IMR-90 (cell line): ENCODE measurements around the gene OR2K2. TPM values are rescaled to one million over a fixed set of nuclear protein-coding genes. Genes with fewer than 3 reads are reported as not detected.
A peak's percentile ranks its signal among the peaks of the same experiment; 100 is the strongest.

Source experiments
- ATAC-seq: fragments of 200-7000 bp; cut with Tn5 transposase; 2 replicates; pipeline ENCODE4 v1.9.1; 2020; ENCODE audit warnings: low read depth, mild to moderate bottlenecking, moderate library complexity
- BruUV-seq: library from RNA; stranded (reverse); fragments of 400-500 nt; replicated peaks from 2 replicates; lab custom pipeline; 2021; lab: Mats Ljungman, UMichigan
- CTCF ChIA-PET: fragments of 300-600 bp; formaldehyde crosslinking; extraction: SDS; loops from one replicate; lab custom pipeline; 2021; ENCODE audit warnings: antibody characterized with exemption; lab: Yijun Ruan, JAX
- POLR2A ChIA-PET: fragments of 300-600 bp; sonication (Branson Sonifier 250); formaldehyde crosslinking; loops from one replicate; lab custom pipeline; 2022; ENCODE audit warnings: antibody characterized with exemption; ENCODE audit not compliant: unreplicated experiment; lab: Charles Lee
- DNase-seq: peaks from one replicate; pipeline ENCODE4 v3.0.0; 2013
- H2AFZ ChIP-seq: replicated peaks from 2 replicates; pipeline ENCODE3; 2013; ENCODE audit warnings: low read length, mild to moderate bottlenecking; ENCODE audit not compliant: poor library complexity
- H2AK5ac ChIP-seq: 2 replicates; pipeline ENCODE4 v1.6.1; 2013; ENCODE audit warnings: low read depth, low read length, inconsistent platforms
- H2AK9ac ChIP-seq: replicated peaks from 2 replicates; pipeline ENCODE3; 2013; ENCODE audit warnings: mild to moderate bottlenecking, low read depth, low read length, moderate library complexity; ENCODE audit not compliant: poor library complexity
- H2BK120ac ChIP-seq: 2 replicates; pipeline ENCODE4 v1.6.1; 2013; ENCODE audit warnings: low read depth, low read length, inconsistent platforms
- H2BK15ac ChIP-seq: 3 replicates; pipeline ENCODE4 v1.6.1; 2013; ENCODE audit warnings: low read depth, low read length, inconsistent platforms
- H2BK20ac ChIP-seq: 2 replicates; pipeline ENCODE4 v1.6.1; 2013; ENCODE audit warnings: low read depth, mild to moderate bottlenecking, inconsistent platforms, low read length, moderate library complexity
- H2BK5ac ChIP-seq: 2 replicates; pipeline ENCODE4 v1.6.1; 2013; ENCODE audit warnings: mild to moderate bottlenecking, low read depth, low read length, inconsistent platforms; ENCODE audit not compliant: poor library complexity, severe bottlenecking
- H3K14ac ChIP-seq: replicated peaks from 2 replicates; pipeline ENCODE4 v1.6.1; 2013; ENCODE audit warnings: low read depth, low read length, inconsistent platforms
- H3K18ac ChIP-seq: 2 replicates; pipeline ENCODE4 v1.6.1; 2013; ENCODE audit warnings: low read depth, low read length, control low read depth
- H3K23ac ChIP-seq: 2 replicates; pipeline ENCODE4 v1.6.1; 2013; ENCODE audit warnings: low read depth, low read length, inconsistent platforms
- H3K27ac ChIP-seq: 2 replicates; pipeline ENCODE4 v1.5.1; 2013; ENCODE audit warnings: mild to moderate bottlenecking, control low read depth, low read length; ENCODE audit not compliant: insufficient read depth
- H3K27me3 ChIP-seq: 2 replicates; pipeline ENCODE4 v1.6.1; 2013; ENCODE audit warnings: low read length; ENCODE audit not compliant: control insufficient read depth, insufficient read depth
- H3K36me3 ChIP-seq: 2 replicates; pipeline ENCODE4 v1.6.1; 2013; ENCODE audit warnings: low read length, mixed read lengths; ENCODE audit not compliant: control insufficient read depth, insufficient read depth
- H3K4ac ChIP-seq: 2 replicates; pipeline ENCODE4 v1.6.1; 2013; ENCODE audit warnings: low read depth, low read length, inconsistent platforms
- H3K4me1 ChIP-seq: 2 replicates; pipeline ENCODE4 v1.6.1; 2013; ENCODE audit warnings: low read length, mixed read lengths; ENCODE audit not compliant: control insufficient read depth, insufficient read depth
- H3K4me2 ChIP-seq: 2 replicates; pipeline ENCODE4 v1.6.1; 2013; ENCODE audit warnings: low read depth, mild to moderate bottlenecking, control low read depth, low read length, moderate library complexity
- H3K4me3 ChIP-seq: 2 replicates; pipeline ENCODE4 v1.5.1; 2013; ENCODE audit warnings: low read depth, mild to moderate bottlenecking, control low read depth, low read length, moderate library complexity; ENCODE audit not compliant: insufficient read depth
- H3K56ac ChIP-seq: 2 replicates; pipeline ENCODE4 v1.6.1; 2013; ENCODE audit warnings: low read length, inconsistent platforms; ENCODE audit not compliant: insufficient read depth; ENCODE audit errors: extremely low read depth
- H3K79me1 ChIP-seq, 2 experiments: 2 replicates each; pipeline ENCODE4 v1.6.1; 2013; ENCODE audit warnings: low read length in 2 of 2, inconsistent platforms in 1 of 2, low read depth in 1 of 2
- H3K9ac ChIP-seq: 2 replicates; pipeline ENCODE4 v1.6.1; 2013; ENCODE audit warnings: low read depth, low read length, control low read depth
- H3K9me1 ChIP-seq: 2 replicates; pipeline ENCODE4 v1.6.1; 2013; ENCODE audit warnings: low read length, inconsistent platforms; ENCODE audit not compliant: insufficient read depth
- H3K9me3 ChIP-seq: 2 replicates; pipeline ENCODE4 v1.6.1; 2013; ENCODE audit warnings: low read length; ENCODE audit not compliant: control insufficient read depth, insufficient read depth
- H4K20me1 ChIP-seq: 2 replicates; pipeline ENCODE4 v1.6.1; 2013; ENCODE audit warnings: low read length, inconsistent platforms; ENCODE audit not compliant: insufficient read depth
- H4K5ac ChIP-seq: 2 replicates; pipeline ENCODE4 v1.6.1; 2013; ENCODE audit warnings: mild to moderate bottlenecking, low read depth, low read length, control low read depth
- H4K8ac ChIP-seq, 2 experiments: 2 replicates each; pipeline ENCODE4 v1.6.1; 2013; ENCODE audit warnings: low read depth in 2 of 2, low read length in 2 of 2, control low read depth in 1 of 2, inconsistent platforms in 1 of 2
- H4K91ac ChIP-seq: 2 replicates; pipeline ENCODE4 v1.6.1; 2013; ENCODE audit warnings: low read depth, low read length, inconsistent platforms; ENCODE audit not compliant: insufficient read depth
- MAFK ChIP-seq: IDR thresholded peaks from 2 replicates; pipeline ENCODE4 v1.6.1; 2012; ENCODE audit warnings: low read depth, low read length, improper control_type of control experiment
- WGBS, 2 experiments: methylation state at CpG; one replicate each; pipeline versions ENCODE4 v1.1.5 to v1.1.7; 2013; ENCODE audit warnings: missing lambda C conversion rate in 2 of 2; ENCODE audit not compliant: insufficient read length in 1 of 2; ENCODE audit errors: extremely low coverage in 2 of 2; 5-methylcytosine and 5-hydroxymethylcytosine counted together
- dilution Hi-C: fragments of 300-500 bp; cut with HindIII; formaldehyde crosslinking; loops from one replicate; pipeline ENCODE4 v1.14.3; 2018; ENCODE audit warnings: low sequenced_read_pairs; ENCODE audit not compliant: unreplicated experiment
- in situ Hi-C: fragments of 300-500 bp; cut with MboI; formaldehyde crosslinking; loops from 3 replicates; pipeline ENCODE4 v1.14.3; 2019; ENCODE audit warnings: low sequenced_read_pairs, inconsistent platforms, mixed read lengths
- intact Hi-C: fragments of 100-400 bp; cut with micrococcal nuclease; formaldehyde crosslinking; loops from 2 replicates; pipeline ENCODE4 v1.10.0; 2022
- polyA plus RNA-seq, 3 experiments: library from polyadenylated mRNA; depleted of rRNA; stranded (reverse); fragments of >200 nt; gene quantifications; 2 replicates each; pipeline ENCODE4 v1.2.3, GENCODE V29; 2012; ENCODE audit warnings: low replicate concordance in 1 of 3
- total RNA-seq: library from RNA; depleted of rRNA; stranded (reverse); fragments of >200 nt; gene quantifications from 2 replicates; pipeline ENCODE4 v1.2.3, GENCODE V29; 2012
- TF ChIP-seq, protein P1 (sequence below): fragments of 150-350 bp; IDR thresholded peaks from 2 replicates; pipeline ENCODE4 v1.6.1; 2016; ENCODE audit warnings: low read depth, mild to moderate bottlenecking, low read length, moderate library complexity, borderline replicate concordance

The OR2K2 gene
- total and polyA plus RNA-seq, 2 of the 4 experiments (the other 2 are of a cell fraction) = not detected

DNA sequence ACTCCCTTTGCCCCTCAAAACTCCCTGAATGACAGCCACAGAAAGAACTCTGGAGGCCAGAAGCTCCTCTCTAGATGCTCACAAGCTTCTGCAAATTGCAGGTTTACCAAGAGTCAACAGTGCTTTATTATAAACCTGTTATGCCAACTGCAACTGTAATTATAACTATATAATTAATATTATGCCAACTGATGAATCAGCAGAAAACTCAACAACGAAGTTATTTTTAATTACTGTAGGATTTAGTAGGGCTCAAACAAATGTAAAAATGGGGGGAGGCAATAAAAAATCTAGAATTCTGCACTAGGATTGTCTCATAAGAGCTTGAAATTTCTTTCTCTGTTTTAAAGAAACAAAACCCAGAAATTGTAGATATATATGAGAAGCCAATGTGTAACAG lies 37.0 kb upstream of the OR2K2 start:
- H3K9ac ChIP-seq = no peak overlapping the region
- H3K9me1 ChIP-seq = no peaks in the 10 kb centered on the region
- dilution Hi-C loops = no loop called here
- TF ChIP-seq, protein P1, sequence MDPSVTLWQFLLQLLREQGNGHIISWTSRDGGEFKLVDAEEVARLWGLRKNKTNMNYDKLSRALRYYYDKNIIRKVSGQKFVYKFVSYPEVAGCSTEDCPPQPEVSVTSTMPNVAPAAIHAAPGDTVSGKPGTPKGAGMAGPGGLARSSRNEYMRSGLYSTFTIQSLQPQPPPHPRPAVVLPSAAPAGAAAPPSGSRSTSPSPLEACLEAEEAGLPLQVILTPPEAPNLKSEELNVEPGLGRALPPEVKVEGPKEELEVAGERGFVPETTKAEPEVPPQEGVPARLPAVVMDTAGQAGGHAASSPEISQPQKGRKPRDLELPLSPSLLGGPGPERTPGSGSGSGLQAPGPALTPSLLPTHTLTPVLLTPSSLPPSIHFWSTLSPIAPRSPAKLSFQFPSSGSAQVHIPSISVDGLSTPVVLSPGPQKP = no peak
- peak; percentile 67 for TF ChIP-seq MAFK
- H4K20me1 ChIP-seq = no peaks in the 10 kb centered on the region
- H2AK9ac ChIP-seq = no peak overlapping the region
- no peak overlapping the region for H4K5ac ChIP-seq
- intact Hi-C loops = no loop called here
- no peak overlapping the region for H4K8ac ChIP-seq
- H2BK15ac ChIP-seq = no peak overlapping the region
- H3K4me1 ChIP-seq = no peaks in the 10 kb centered on the region
- H3K56ac ChIP-seq = no peak overlapping the region
- no peak overlapping the region for H3K27ac ChIP-seq
- ATAC-seq (no peak), DNase-seq (no peak)
- no peak overlapping the region for H3K18ac ChIP-seq
- no peak overlapping the region for H3K4me3 ChIP-seq
- no peak overlapping the region for H4K91ac ChIP-seq
- no peak overlapping the region for H3K23ac ChIP-seq
- H2BK20ac ChIP-seq = no peak overlapping the region
- no CpG with 5 or more reads among the region's 1 CpG for WGBS, 2 experiments
- no peak overlapping the region for H2AK5ac ChIP-seq
- H3K9me3 ChIP-seq = no peaks in the 10 kb centered on the region
- H3K14ac ChIP-seq = no peak overlapping the region
- H3K36me3 ChIP-seq = peaks cover 37% of the 10 kb centered on the region
- no peak overlapping the region for H2AFZ ChIP-seq
- H2BK120ac ChIP-seq = no peak overlapping the region
- H3K79me1 ChIP-seq = peaks cover 0 to 3% of the 10 kb centered on the region in 2 experiments; a peak in 1 of 4 replicates
- H3K4ac ChIP-seq = no peak overlapping the region
- H3K4me2 ChIP-seq = no peak overlapping the region
- no peak overlapping the region for H2BK5ac ChIP-seq
- no peaks in the 10 kb centered on the region for H3K27me3 ChIP-seq
- ChIA-PET POLR2A (no interaction called here), CTCF (no interaction called here)
- in situ Hi-C loops = no loop called here
- BruUV-seq = no TSS peak
